GF-D8 (cell line): ENCODE measurements around the gene AMMECR1L.
"Not testable (repeated sequence)": the region's sequence is repeated elsewhere in the genome, so short reads cannot be mapped to it uniquely, and the experiment has no call there.

ENCODE experiments used
- DNase-seq: peaks from one replicate; lab custom pipeline; 2025; lab: John Stamatoyannopoulos, UW

AMMECR1L gene

DNA sequence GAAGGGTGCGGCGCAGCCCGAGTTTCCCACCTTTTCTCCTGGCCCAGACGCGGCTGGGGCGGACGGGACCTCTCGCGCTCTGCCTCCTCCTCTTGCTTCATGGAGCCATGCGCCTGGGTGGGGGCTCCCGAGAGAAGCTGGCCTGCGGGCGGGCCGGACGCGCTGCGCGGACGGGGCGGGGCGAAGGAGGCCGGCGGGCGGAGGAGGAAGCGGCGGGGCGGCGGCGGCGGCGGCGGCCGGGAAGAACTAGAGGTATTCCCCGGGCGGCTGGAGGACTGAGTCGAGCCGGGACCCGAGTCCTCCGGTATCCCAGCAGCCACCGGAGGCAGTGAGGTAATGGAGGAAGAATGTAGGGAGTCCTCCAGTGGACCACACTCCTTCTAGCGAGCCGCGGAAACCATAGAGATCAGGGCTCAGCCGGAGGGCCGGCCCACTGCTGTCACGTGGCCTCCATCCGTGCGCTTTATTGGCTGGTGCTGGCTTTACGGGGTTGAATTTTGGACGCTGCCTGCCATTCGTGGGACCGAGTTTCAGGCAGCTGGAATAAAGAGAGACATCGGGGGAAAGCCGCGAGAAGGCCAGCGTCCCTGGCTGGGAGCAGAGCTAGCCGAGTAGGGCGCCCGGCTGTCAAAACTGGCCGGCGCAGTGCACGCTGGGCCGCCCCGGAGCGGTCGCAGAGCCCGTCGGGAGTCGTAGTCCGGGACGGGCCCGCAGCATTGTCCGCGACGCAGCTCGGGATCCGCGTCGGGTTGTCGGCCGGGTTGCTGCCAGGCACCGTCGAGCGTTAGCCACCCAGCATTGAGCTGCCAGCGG is at the start of gene AMMECR1L:
Gene AMMECR1L (minus strand): TSS at position 177 of the 813 bp plus-strand sequence. CDS start 11,722 bp downstream, outside the sequence.
- not testable (repeated sequence) for DNase-seq

DNA sequence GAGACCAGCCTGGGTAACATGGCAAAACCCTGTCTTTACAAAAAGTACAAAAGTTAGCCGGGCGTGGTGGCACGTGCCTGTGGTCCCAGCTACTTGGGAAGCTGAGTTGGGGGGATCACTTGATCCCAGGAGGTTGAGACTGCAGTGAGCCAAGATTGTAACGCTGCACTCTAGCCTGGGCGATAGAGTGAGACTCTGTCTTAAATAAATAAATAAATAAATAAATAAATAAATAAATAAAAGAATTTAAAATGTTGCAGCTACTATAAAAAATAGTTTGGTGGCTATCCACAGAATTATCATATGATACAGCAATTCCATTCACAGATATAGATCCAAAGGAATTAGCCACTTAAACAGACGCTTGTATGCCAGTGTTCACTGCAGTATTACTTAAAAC is 49.6 kb upstream of the AMMECR1L start:
- DNase-seq, result no peak

DNA sequence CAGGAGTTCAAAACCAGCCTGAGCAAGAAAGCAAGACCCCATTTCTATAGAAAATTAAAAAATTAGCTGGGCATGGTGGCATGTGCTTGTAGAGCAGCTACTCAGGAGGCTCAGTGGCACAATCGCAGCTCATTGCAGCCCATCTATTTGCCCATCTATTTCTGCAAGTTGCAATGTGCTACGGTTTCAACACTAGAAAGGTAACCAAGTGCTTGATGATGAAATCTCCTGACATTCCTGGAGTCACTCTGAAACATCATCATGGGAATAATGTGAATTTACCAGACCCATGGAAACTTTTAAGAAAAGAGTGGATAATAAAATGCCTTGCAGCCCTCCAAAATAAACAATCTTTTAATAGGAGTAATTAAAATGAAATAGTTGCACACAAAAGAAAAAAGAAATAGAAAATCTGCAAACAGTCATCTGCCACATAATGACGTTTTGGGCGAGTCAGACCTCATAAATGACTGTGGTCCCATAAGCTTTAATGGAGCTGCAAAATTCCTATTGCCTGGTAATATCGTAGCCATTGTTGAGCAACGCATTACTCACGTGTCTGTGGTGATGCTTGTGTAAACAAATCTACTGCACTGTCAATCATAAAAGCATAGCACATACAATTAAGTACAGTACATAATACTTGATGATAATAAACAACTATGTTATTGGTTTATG is 46.6 kb upstream of the AMMECR1L start:
- no peak for DNase-seq

DNA sequence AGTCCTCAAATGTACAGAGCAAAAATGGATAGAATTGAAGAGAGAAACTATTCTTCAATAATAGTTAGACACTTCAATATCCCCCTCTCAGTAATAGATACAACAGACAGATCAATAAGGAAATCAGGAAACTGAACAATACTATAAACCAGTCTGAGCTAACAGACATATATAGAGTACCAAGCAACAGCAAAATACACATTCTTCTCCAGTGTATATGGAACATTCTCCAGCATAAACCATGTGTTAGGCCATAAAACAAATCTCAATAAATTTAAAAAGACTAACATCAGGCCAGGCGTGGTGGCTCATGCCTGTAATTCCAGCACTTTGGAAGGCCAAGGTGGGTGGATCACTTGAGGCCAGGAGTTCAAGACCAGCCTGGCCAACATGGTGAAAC is 43.7 kb upstream of the AMMECR1L start:
- no peak for DNase-seq

DNA sequence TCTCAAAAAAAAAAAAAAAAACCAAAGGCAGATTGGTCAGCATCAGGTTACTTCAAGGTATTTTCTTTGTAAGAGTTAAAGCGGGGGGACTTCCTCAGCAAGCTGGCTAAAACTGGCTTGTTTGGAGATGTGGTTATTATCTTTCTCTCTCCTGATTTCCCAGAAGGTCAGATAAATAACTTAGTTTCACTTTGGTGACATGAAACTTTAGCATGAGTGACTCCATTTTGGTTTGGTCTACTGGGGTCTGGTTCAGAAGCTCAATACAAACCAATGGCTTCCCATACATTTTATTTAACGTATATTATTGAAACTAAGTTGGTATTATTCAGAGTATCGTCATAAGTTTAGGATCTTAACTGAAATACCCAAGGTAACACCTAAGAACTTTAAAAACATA is 41.6 kb upstream of the AMMECR1L start:
- no peak for DNase-seq

DNA sequence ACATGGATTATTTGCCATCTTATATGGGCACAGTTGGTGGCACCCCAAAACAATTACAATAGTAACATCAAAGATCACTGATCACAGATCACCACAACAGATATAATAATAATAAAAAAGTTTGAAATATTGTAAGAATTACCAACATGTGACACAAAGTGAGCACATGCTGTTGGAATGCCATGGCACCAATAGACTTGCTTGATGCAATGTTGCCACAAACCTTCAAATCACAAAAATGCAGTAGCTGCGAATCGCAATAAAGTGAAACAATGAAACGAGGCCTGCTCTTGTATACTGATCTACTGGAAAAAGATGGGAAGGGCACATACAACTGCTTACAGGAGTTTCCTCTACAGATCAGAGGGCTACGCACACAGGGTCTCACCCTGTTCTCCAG is 32.2 kb upstream of the AMMECR1L start:
- DNase-seq, result no peak

DNA sequence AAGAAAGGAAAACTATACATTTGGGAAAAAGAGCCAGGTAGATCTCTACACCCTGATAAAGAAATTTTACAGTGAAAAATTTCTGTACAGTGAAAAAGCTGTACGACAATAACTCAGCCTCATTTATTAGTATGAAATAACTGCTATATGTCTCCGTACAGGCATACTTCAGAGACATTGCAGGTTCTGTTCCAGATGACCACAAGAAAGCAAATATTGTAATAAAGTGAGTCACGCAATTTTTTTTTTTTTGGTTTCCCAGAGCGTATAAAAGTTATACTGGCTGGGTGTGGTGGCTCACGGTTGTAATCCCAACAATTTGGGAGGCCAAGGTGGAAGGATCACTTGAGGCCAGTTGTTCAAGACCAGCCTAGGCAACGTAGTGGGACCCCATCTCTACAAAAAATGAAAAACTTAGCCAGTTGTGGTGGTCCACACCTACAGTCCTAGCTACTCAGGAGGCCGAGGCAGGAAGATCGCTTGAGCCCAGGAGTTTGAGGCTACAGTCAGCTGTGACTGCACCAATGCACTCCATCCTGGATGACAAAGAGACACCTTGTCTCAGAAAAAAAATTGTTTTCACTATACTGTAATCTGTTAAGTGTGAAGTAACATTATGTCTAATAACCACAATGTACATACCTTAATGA is 28.2 kb upstream of the AMMECR1L start:
- no peak for DNase-seq

DNA sequence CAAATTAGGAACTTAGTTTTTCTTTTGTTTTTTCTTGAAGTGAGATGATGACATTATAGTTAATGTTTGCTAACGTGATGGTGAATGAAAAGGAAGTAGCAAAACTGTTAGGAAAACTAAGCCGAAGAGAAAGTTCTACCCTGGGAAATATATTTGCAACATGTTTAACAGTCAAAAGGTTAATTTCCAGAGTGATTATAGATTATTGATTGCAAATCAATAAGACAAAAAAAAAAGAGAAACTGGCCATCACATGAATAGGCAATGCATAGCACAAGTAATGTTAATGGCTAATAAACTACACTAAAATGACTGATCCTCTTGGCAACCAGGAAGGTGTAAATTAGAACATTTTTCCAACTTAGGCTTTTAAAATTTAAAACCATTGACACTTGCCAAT is 26.0 kb upstream of the AMMECR1L start:
- no peak for DNase-seq

DNA sequence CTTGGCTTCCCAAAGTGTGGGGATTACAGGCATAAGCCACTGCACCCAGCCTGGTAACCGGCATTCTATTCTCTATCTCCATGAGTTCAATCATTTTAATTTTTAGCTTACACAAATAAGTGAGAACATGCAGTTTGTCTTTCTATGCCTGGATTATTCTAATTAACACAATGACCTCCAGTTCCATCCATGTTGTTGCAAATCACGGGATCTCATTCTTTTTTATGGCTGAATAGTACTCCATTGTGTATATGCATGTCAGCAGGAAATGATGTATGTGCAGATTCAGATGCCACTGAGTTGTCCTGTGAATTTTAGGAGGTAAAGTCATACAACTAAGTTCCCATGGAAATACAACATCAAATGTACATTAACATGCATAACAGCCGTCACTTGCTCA is 24.7 kb upstream of the AMMECR1L start:
- no peak for DNase-seq

DNA sequence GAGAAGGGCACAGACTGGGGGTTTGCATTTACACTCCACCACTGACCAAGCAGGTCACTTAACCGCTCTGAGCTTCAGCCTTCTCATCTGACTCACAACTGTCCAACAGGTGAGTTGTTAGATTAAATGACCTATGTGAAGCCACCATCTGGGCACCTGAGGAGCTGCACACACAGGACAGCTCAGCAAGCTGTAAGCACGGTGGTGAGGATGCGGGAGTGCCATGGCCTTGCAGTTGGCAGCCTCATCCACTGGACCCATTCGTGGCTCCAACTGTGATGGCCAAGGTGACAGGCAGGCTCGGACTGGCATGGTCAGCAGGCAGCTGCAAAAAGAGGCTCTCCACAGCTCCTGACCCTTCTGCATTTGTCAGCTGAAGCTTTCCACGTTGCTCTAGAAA is 23.3 kb upstream of the AMMECR1L start:
- no peak for DNase-seq

DNA sequence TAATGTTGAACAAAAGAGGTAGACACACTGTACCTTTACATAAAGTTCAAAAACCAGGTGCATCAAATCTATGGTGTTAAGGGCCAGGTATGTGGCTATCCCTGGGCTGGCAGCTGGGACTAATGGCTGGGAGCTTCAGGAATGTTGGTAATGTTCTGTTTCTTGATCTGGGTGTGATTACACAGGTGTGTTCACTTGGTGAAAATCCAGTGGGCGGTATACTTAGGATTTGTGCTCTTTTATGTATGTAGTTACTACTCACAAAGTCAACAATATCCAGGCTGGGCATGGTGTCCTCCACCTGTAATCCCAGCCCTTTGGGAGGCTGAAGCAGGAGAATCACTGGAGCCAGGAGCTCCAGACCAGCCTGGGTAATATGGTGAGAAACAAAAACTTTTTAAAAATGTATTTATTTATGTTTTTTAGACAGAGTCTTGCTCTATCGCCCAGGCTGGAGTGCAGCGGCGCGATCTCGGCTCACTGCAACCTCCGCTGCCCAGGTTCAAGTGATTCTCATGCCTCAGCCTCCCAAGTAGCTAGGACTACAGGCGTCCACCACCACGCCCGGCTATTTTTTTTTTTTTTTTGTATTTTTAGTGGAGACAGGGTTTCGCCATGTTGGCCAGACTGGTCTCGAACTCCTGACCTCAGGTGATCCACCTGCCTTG is 22.1 kb upstream of the AMMECR1L start:
- not testable (repeated sequence) for DNase-seq

DNA sequence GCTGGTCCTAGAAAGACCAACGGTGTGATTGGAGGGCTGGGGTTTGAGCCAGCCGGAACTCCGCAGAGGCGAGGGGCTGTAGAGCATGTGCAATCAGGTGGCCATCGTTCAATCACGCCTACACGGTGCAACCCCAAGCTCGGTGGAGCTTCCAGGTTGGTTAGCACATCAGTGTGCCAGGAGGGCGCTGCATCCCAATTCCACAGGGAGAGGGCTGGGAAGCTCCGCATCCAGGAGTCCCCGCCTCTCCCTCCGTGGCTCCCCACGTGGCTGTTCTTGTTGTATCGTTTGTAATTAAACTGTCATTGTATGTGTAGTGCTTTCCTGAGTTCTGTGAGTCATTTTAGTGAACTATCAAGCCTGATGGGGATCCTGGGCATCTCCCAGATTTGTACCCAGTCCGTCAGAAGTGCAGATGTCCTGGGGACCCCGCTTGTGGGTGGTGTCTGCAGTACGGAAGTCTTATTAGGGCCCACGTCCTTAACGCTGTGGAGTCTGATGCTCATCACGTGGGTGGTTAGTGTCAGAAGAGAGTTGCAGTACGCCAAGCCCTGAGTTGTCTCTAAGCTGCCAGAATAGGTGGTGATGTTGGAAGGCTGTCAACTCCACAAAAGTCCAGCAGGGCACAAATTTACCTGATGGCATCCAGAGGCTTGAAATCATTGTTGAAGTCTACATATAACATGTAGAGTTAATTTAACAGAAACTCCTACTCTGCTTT is 20.6 kb upstream of the AMMECR1L start:
- DNase-seq, result no peak

DNA sequence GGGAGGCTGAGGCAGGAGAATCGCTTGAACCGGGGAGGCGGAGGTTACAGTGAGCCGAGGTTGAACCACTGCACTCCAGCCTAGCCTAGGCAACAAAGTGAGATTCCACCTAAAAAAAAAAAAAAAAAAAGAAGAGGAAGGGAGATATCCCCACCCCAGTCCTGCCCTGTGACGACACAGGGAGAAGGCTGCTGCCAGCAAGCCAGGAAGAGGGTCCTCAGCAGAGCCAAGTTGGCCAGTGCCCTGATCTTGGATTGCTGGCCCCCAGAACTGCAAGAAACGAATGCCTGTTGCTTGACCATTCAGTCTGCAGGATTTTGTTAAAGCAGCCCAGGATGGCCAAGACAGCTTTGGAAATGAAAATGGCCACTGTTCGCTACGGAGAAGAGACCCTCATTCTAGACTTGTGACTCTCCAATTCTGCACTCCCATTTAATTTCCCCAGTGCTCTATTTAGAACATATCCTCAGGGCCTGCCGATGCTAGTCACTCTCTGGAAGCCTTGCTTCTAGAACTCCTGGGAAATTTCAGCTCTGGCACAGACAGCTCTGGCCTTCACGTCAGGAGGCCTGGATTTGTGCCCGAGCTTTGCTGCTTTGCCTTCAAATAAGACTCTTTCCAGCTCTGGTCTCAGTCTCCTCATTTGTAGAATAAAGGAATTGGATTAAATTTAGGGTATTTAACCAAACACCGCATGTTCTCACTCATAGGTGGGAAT is 15.7 kb upstream of the AMMECR1L start:
- DNase-seq, result no peak

DNA sequence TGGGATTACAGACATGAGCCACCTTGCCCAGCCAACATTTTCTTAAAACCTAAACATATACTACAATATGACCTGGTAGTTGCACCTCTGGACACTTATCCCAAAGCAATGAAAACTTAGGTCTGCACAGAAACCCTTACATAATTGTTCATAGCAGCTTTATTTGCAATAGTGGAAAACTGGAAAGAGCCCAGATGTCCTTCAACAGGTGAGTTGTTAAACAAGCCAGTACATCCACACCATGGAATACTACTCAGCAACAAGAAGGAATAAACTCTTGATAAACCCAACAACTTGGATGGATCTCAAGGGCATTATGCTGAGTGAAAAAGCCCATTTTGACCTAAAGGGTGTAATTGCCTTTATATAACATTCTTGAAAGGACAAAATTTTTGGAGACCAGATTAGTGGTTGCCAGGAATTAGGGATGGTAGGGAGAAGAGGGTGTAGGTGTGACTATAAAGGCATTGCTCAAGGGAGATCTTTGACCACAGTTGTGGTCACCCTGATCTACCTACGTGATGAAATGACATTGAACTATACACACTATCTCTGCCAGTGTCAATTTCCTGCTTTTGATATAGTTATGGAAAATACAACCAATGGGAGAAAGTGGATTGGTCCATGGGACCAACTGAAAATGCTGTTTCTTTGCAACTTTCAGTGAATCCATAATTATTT is 11.9 kb upstream of the AMMECR1L start:
- DNase-seq, result no peak

DNA sequence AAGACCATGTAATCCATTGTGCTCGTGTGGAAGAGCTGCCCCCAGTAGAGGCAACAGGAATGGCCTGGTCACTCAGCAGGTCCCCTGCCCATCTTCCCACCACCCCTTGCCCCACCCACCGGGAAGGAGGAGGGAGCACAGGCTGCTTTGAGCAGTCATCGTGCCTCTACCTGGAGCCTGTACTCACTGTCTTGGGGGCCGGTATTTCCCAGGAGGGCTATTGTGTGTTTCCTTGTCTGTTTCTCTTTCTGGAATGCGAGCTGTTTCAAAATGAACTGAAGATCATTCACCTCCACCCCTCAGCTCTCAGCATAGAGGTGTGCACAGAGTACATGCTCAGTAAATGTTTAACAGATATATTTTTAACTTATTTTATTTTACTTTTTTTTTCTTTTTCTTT is 7.7 kb upstream of the AMMECR1L start:
- no peak for DNase-seq

DNA sequence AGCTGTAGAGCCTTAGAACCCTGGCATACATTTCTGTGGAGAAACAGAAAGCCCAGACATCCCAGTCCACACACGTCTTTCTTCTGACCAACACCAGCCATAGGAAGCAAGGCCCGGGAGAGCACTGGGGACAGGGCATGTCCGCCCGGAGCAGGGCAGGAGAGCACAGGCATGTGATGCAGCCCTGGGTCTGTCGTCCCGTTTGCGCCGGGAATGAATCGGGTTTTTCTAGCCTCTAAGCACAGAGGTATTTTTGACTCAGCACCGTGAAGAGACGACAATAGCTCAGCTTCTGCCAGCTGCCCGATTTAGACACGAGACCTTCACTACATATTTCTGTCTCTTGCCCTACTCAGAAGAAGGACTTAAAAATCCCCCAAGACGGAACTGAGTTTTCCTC is 7.3 kb upstream of the AMMECR1L start:
- no peak for DNase-seq

DNA sequence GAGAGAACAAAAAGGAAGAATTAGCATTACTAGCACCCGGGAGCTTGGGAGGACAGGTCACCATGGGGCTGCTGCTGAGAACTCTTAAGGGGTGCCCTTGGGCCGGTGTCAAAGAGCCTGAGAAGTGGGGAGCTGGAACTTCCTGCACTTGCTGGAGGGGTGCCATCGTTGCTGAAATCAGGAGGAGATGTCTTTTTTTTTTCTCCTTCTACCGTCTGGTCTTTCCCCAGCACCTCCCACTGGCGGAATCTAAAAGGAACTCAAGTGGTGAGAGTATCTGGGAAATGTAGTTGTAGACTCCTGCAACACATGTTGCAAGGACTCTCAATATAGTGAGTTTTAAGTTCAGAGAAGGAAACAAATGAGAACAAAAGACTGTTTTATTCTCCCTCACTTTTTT is 6.1 kb upstream of the AMMECR1L start:
- no peak for DNase-seq

DNA sequence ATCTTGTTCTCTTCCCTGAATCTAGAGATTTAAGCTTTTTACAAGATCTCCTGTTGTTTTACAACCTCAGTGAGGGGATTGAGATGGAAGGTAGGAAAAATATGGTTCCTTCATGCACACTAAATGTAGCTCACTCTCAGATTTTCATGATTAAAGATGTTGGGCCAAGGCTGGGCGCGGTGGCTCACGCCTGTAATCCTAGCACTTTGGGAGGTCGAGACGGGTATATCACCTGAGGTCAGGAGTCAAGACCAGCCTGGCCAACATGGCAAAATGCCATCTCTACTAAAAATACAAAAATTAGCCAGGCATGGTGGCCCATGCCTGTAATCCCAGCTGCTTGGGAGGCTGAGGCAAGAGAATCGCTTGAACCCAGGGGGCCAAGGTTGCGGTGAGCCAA is 5.0 kb upstream of the AMMECR1L start:
- DNase-seq, result not testable (repeated sequence)

DNA sequence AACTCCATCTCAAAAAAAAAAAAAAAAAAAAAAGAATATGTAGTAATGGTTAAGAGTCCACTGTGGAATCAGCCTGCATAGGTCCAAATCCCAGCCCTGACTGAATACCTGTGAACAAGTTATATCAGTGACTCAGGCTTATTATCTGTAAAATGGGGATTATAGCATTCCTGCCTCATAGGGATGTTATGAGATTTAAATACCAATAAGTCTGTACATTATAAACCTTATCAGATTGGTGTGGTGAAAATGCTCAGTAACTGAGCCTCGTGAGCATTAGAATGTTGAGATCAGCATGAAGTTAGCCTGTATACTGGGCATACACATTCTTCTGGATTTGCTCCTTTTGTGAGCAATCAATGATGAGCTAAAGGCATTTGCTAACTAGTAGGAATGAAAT is 3.0 kb upstream of the AMMECR1L start:
- no peak for DNase-seq

DNA sequence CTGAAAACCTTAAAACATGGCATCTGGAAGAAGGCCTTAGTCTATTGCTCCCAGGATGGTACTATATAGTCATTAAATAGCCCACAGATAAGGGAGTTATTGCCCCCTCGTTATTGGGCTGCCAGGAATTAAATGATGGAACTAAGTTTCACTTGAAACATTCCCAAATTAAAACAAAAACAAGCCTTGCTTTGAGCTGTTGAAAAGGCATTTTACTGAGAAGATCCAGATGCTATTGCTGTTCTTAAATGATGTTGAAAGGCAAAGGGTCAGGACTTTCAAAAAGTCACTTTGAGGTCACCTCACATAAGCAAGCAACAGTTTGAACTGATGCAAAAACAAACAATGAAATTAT is 2.0 kb upstream of the AMMECR1L start:
- no peak for DNase-seq
